ENCODE data around the gene ACE. TPM values are rescaled to one million over a fixed set of nuclear protein-coding genes. Genes with fewer than 3 reads are reported as not detected.

Gene ACE
- total RNA-seq, 6 donors from 2014 or later: 21.1 to 90.6 (median 65.1) TPM

- H3K27ac ChIP-seq: peak overlapping the region in 2 of 4 donors; percentile 24 to 27
- H3K4me3 ChIP-seq: no peak overlapping the region
- ATAC-seq (ENCODE audit: low FRiP score in 2 of 2) (no peak), DNase-seq (no peak)
- no peaks in the 10 kb centered on the region for H3K27me3 ChIP-seq
- H3K36me3 ChIP-seq: no peaks in the 10 kb centered on the region
- H3K9me3 ChIP-seq: no peaks in the 10 kb centered on the region
- no peak for TF ChIP-seq EP300 (IDR thresholded peaks at IDR 0.05)
- no peak for TF ChIP-seq POLR2AphosphoS5 (IDR thresholded peaks at IDR 0.05)
- no peak for TF ChIP-seq CTCF (IDR thresholded peaks at IDR 0.05)
- TF ChIP-seq POLR2A (IDR thresholded peaks at IDR 0.05): no peak
- H3K4me1 ChIP-seq: peaks cover 9 to 22% (median 13%) of the 10 kb centered on the region in 4 donors
- WGBS, 2 donors: 88 to 90% methylated on average over 5 to 15 of the region's 16 CpGs
Observed at GRCh38 chr17:63483655-63484575, 7.1 kb downstream of the ACE start.

DNA sequence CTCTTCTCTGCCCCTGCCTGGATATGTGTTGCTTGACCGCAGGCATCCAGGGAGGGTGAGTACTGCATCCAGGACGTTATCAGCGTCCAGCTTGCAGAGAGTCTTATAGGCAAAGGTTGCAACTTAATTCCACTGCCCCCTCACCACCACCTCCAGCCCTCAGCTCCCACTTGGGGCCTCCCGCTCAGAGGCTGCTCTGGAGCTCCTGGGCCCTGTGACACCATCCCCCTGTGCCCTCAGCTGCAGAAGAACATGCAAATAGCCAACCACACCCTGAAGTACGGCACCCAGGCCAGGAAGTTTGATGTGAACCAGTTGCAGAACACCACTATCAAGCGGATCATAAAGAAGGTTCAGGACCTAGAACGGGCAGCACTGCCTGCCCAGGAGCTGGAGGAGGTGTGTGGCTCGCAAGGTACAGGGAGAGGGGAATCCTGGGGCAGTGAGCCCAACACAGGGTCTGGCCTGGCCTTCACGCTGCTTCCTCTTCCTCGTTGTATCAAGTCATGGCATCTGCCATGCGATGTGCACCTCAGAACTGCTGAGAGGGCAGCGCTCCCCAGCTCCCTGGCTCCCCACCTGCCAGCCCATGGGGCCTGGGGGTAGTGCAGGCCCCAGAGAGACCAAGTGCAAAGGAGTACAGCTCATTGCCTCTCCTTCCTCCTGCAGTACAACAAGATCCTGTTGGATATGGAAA lies 9.6 kb downstream of the ACE start:
- no peaks in the 10 kb centered on the region for H3K27me3 ChIP-seq
- no peaks in the 10 kb centered on the region for H3K9me3 ChIP-seq
- TF ChIP-seq POLR2A (IDR thresholded peaks at IDR 0.05) (no peak), POLR2AphosphoS5 (IDR thresholded peaks at IDR 0.05) (no peak), EP300 (IDR thresholded peaks at IDR 0.05) (no peak), CTCF (IDR thresholded peaks at IDR 0.05) (no peak)
- 78 to 86% methylated on average over 5 to 12 of the region's 12 CpGs for WGBS, 2 donors
- H3K4me3 ChIP-seq: no peak overlapping the region
- ATAC-seq (ENCODE audit: low FRiP score in 2 of 2): no peak
- peak in 1 of 2 donors; percentile 56 for DNase-seq
- H3K27ac ChIP-seq: peak overlapping the region in 3 of 4 donors; percentile 28 to 72 (median 66)
- no peaks in the 10 kb centered on the region for H3K36me3 ChIP-seq
- peaks cover 0 to 11% (median 5%) of the 10 kb centered on the region in 4 donors for H3K4me1 ChIP-seq

DNA sequence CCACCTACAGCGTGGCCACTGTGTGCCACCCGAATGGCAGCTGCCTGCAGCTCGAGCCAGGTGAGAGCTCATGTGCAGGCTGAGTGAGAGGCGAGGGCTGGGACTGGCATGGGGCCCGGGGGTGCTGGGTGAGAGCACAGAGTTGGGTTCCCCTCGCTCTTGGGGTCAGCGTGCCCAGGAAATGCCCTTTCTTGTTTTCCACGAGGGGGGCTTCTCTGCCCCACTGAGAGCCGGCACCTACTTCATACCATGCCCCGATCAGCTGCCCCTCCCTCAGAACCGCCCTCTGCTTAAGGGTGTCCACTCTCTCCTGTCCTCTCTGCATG lies 10.1 kb downstream of the ACE start:
- WGBS, 2 donors: 77 to 79% methylated on average over 8 to 10 of the region's 11 CpGs
- Histone ChIP-seq H3K4me3 (no peak overlapping the region), H3K36me3 (no peaks in the 10 kb centered on the region), H3K9me3 (no peaks in the 10 kb centered on the region), H3K4me1 (peaks cover 0 to 9% (median 4%) of the 10 kb centered on the region in 4 donors), H3K27ac (peak overlapping the region in 3 of 4 donors; percentile 28 to 72 (median 66)), H3K27me3 (no peaks in the 10 kb centered on the region)
- ATAC-seq (ENCODE audit: low FRiP score in 2 of 2) (no peak), DNase-seq (no peak)
- no peak for TF ChIP-seq POLR2AphosphoS5 (IDR thresholded peaks at IDR 0.05)
- TF ChIP-seq CTCF (IDR thresholded peaks at IDR 0.05): no peak
- no peak for TF ChIP-seq POLR2A (IDR thresholded peaks at IDR 0.05)
- TF ChIP-seq EP300 (IDR thresholded peaks at IDR 0.05): no peak

- Histone ChIP-seq H3K9me3 (no peaks in the 10 kb centered on the region), H3K4me3 (no peak overlapping the region), H3K27me3 (no peaks in the 10 kb centered on the region), H3K4me1 (peaks cover 0 to 9% (median 4%) of the 10 kb centered on the region in 4 donors), H3K36me3 (no peaks in the 10 kb centered on the region), H3K27ac (peak overlapping the region in 3 of 4 donors; percentile 26 to 35 (median 27))
- 78 to 98% methylated on average over 4 to 10 of the region's 10 CpGs for whole genome bisulfite sequencing, 2 donors
- DNase-seq: no peak
- no peak for TF ChIP-seq POLR2A (IDR thresholded peaks at IDR 0.05)
- no peak for TF ChIP-seq POLR2AphosphoS5 (IDR thresholded peaks at IDR 0.05)
- TF ChIP-seq CTCF (IDR thresholded peaks at IDR 0.05): no peak
- TF ChIP-seq EP300 (IDR thresholded peaks at IDR 0.05): no peak
- ATAC-seq (ENCODE audit: low FRiP score in 2 of 2): no peak
Observed at GRCh38 chr17:63488851-63489250, 12.0 kb downstream of the ACE start.
